ENCODE measurements around the gene AFF3.

DNA sequence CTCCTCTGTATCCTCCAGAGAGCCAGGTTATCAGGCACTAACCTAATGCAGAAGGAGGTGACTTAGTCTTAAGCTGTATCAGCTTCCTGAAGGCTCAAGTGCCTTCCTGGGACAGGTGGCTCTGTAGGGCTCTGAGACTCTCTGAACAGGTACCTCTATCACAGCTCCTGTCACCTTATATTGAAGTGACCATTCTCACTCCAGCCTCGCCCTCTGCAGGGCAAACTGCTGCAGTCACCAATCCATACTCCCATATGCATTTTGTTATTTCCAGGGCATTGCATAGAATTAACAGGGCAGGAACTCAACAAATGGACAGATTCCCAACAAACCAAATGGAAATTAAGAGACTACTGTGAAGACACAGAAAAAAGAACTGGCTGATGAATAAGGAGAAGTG lies 449.6 kb downstream of the AFF3 start:
- TF ChIP-seq, protein P1, sequence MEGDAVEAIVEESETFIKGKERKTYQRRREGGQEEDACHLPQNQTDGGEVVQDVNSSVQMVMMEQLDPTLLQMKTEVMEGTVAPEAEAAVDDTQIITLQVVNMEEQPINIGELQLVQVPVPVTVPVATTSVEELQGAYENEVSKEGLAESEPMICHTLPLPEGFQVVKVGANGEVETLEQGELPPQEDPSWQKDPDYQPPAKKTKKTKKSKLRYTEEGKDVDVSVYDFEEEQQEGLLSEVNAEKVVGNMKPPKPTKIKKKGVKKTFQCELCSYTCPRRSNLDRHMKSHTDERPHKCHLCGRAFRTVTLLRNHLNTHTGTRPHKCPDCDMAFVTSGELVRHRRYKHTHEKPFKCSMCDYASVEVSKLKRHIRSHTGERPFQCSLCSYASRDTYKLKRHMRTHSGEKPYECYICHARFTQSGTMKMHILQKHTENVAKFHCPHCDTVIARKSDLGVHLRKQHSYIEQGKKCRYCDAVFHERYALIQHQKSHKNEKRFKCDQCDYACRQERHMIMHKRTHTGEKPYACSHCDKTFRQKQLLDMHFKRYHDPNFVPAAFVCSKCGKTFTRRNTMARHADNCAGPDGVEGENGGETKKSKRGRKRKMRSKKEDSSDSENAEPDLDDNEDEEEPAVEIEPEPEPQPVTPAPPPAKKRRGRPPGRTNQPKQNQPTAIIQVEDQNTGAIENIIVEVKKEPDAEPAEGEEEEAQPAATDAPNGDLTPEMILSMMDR (conservative IDR thresholded peaks at IDR 0.05): no peak
- TF ChIP-seq EZH2 (IDR thresholded peaks at IDR 0.05; ENCODE audit: low read depth): no peak

Data from PC-9 (cell line).